WI38 (cell line): ENCODE data around the gene TBATA.

Experiments
- H3K4me3 ChIP-seq: 2 replicates; pipeline ENCODE4 v1.5.1; 2011; ENCODE audit warnings: low read depth, mild to moderate bottlenecking, control low read depth, low read length
- CTCF ChIP-seq: IDR thresholded peaks from 2 replicates; pipeline ENCODE4 v1.5.1; 2012; ENCODE audit warnings: low read depth, mild to moderate bottlenecking, control low read depth, low read length

The TBATA gene

GRCh38 chr10:70763567-70763966 is 21.6 kb downstream of the TBATA start:
- TF ChIP-seq CTCF, result no peak
- no peak overlapping the region for H3K4me3 ChIP-seq

GRCh38 chr10:70762441-70763175 is 22.6 kb downstream of the TBATA start:
- no peak overlapping the region for H3K4me3 ChIP-seq
- no peak for TF ChIP-seq CTCF

GRCh38 chr10:70761727-70762350 is 23.3 kb downstream of the TBATA start:
- no peak overlapping the region for H3K4me3 ChIP-seq
- TF ChIP-seq CTCF, result no peak

GRCh38 chr10:70761031-70761601 is 24.1 kb downstream of the TBATA start:
- H3K4me3 ChIP-seq, result no peak overlapping the region
- no peak for TF ChIP-seq CTCF

- TF ChIP-seq CTCF, result no peak
- H3K4me3 ChIP-seq, result no peak overlapping the region
Measured at GRCh38 chr10:70760271-70760787, 24.8 kb downstream of the TBATA start.

- no peak for TF ChIP-seq CTCF
- no peak overlapping the region for H3K4me3 ChIP-seq
Measured at GRCh38 chr10:70759781-70760180, 25.4 kb downstream of the TBATA start.
